Measurements from ENCODE around the gene COP1. TPM values are rescaled to one million over a fixed set of nuclear protein-coding genes. Genes with fewer than 3 reads are reported as not detected.

COP1 gene
- total RNA-seq: 10 to 100 TPM; 36.1 to 53.6 (median 39.5) TPM

GRCh38 chr1:176206961-176207902, at the start of gene COP1:
Gene COP1, minus strand, starts transcription at chr1:176207286. Its CDS starts 308 bp downstream, at chr1:176206978.
- H3K4me1 ChIP-seq: peaks cover 32 to 42% (median 40%) of the 10 kb centered on the region in 4 donors
- H3K9me3 ChIP-seq: no peaks in the 10 kb centered on the region
- H3K36me3 ChIP-seq: no peaks in the 10 kb centered on the region
- peak; percentile 99 for DNase-seq (ENCODE audit: extremely low spot score)
- H3K27me3 ChIP-seq: no peaks in the 10 kb centered on the region
- peak within 1 kb of the TSS; percentile 81 to 96 (median 94) for H3K4me3 ChIP-seq
- peak; percentile 52 for TF ChIP-seq POLR2A (IDR thresholded peaks at IDR 0.05; ENCODE audit: low read depth)
- peak in 1 of 3 experiments; percentile 21 for TF ChIP-seq CTCF (IDR thresholded peaks at IDR 0.05)
- peak; percentile 85 to 92 for TF ChIP-seq POLR2AphosphoS5 (IDR thresholded peaks at IDR 0.05)
- TF ChIP-seq EP300 (IDR thresholded peaks at IDR 0.05): no peak
- WGBS: under 1% methylated on average over 77 of the region's 92 CpGs
- intact Hi-C loops (cut with DNase I): no loop called here
- peak within 1 kb of the TSS; percentile 92 to 99 (median 96) for H3K27ac ChIP-seq (replicated peaks in 1 of 4)

- TF ChIP-seq EP300 (IDR thresholded peaks at IDR 0.05) (no peak), POLR2A (IDR thresholded peaks at IDR 0.05; ENCODE audit: low read depth) (no peak), POLR2AphosphoS5 (IDR thresholded peaks at IDR 0.05) (no peak), CTCF (IDR thresholded peaks at IDR 0.05) (no peak)
- Histone ChIP-seq H3K4me3 (no peak overlapping the region), H3K4me1 (no peaks in the 10 kb centered on the region), H3K27me3 (no peaks in the 10 kb centered on the region), H3K36me3 (no peaks in the 10 kb centered on the region), H3K9me3 (no peaks in the 10 kb centered on the region), H3K27ac (replicated peaks in 1 of 4) (no peak overlapping the region)
- intact Hi-C loops (cut with DNase I): no loop called here
- WGBS: 84% methylated on average over 4 of the region's 4 CpGs
- DNase-seq (ENCODE audit: extremely low spot score): no peak
Measured at GRCh38 chr1:176252191-176252590, 45.1 kb upstream of the COP1 start.

GRCh38 chr1:176244851-176245250, 37.8 kb upstream of the COP1 start:
- Histone ChIP-seq H3K4me3 (no peak overlapping the region), H3K27me3 (no peaks in the 10 kb centered on the region), H3K9me3 (no peaks in the 10 kb centered on the region), H3K27ac (replicated peaks in 1 of 4) (no peak overlapping the region), H3K36me3 (no peaks in the 10 kb centered on the region), H3K4me1 (no peaks in the 10 kb centered on the region)
- DNase-seq (ENCODE audit: extremely low spot score): no peak
- intact Hi-C loops (cut with DNase I): no loop called here
- 68% methylated on average over 2 of the region's 2 CpGs for WGBS
- TF ChIP-seq POLR2AphosphoS5 (IDR thresholded peaks at IDR 0.05): no peak
- no peak for TF ChIP-seq POLR2A (IDR thresholded peaks at IDR 0.05; ENCODE audit: low read depth)
- TF ChIP-seq EP300 (IDR thresholded peaks at IDR 0.05): no peak
- no peak for TF ChIP-seq CTCF (IDR thresholded peaks at IDR 0.05)

- DNase-seq (ENCODE audit: extremely low spot score): no peak
- TF ChIP-seq EP300 (IDR thresholded peaks at IDR 0.05) (no peak), POLR2AphosphoS5 (IDR thresholded peaks at IDR 0.05) (no peak), CTCF (IDR thresholded peaks at IDR 0.05) (no peak), POLR2A (IDR thresholded peaks at IDR 0.05; ENCODE audit: low read depth) (no peak)
- Histone ChIP-seq H3K36me3 (no peaks in the 10 kb centered on the region), H3K27me3 (no peaks in the 10 kb centered on the region), H3K4me1 (no peaks in the 10 kb centered on the region), H3K4me3 (no peak overlapping the region), H3K9me3 (no peaks in the 10 kb centered on the region), H3K27ac (replicated peaks in 1 of 4) (no peak overlapping the region)
- intact Hi-C loops (cut with DNase I): no loop called here
- 77% methylated on average over 2 of the region's 2 CpGs for WGBS
Measured at GRCh38 chr1:176243746-176244145, 36.7 kb upstream of the COP1 start.
